Mucosa of stomach (tissue), 1 donor: Measurements from ENCODE around the gene ARHGEF11.

Experiments used
- H3K27me3 ChIP-seq: one replicate; pipeline ENCODE4 v1.7.0; 2013; ENCODE audit warnings: mild to moderate bottlenecking, low read length; ENCODE audit not compliant: control insufficient read depth, insufficient read depth
- H3K36me3 ChIP-seq: one replicate; pipeline ENCODE4 v1.7.0; 2013; ENCODE audit warnings: low read length; ENCODE audit not compliant: control insufficient read depth, insufficient read depth
- H3K4me1 ChIP-seq: one replicate; pipeline ENCODE4 v1.7.0; 2013; ENCODE audit warnings: mild to moderate bottlenecking, low read length; ENCODE audit not compliant: control insufficient read depth, insufficient read depth
- H3K4me3 ChIP-seq: one replicate; pipeline ENCODE4 v1.7.0; 2013; ENCODE audit warnings: low read length
- H3K9ac ChIP-seq: one replicate; pipeline ENCODE4 v1.7.0; 2013; ENCODE audit warnings: mild to moderate bottlenecking, low read length, moderate library complexity
- H3K9me3 ChIP-seq: one replicate; pipeline ENCODE4 v1.7.0; 2013; ENCODE audit warnings: mild to moderate bottlenecking, low read length, moderate library complexity; ENCODE audit not compliant: control insufficient read depth
- donor health status: Pancreatic carcinoma.

ARHGEF11 gene

GRCh38 chr1:156959925-156960324, 85.6 kb downstream of the ARHGEF11 start:
- H3K4me1 ChIP-seq, result no peaks in the 10 kb centered on the region
- H3K9ac ChIP-seq, result no peak overlapping the region
- no peaks in the 10 kb centered on the region for H3K9me3 ChIP-seq
- peaks cover 11% of the 10 kb centered on the region for H3K36me3 ChIP-seq
- H3K27me3 ChIP-seq, result no peaks in the 10 kb centered on the region
- H3K4me3 ChIP-seq, result no peak overlapping the region

- no peak overlapping the region for H3K9ac ChIP-seq
- no peaks in the 10 kb centered on the region for H3K4me1 ChIP-seq
- H3K36me3 ChIP-seq, result peaks cover 11% of the 10 kb centered on the region
- H3K9me3 ChIP-seq, result no peaks in the 10 kb centered on the region
- no peak overlapping the region for H3K4me3 ChIP-seq
- no peaks in the 10 kb centered on the region for H3K27me3 ChIP-seq
Measured at GRCh38 chr1:156959414-156959813, 86.1 kb downstream of the ARHGEF11 start.

- H3K9me3 ChIP-seq, result no peaks in the 10 kb centered on the region
- H3K9ac ChIP-seq, result no peak overlapping the region
- H3K4me3 ChIP-seq, result no peak overlapping the region
- no peaks in the 10 kb centered on the region for H3K27me3 ChIP-seq
- no peaks in the 10 kb centered on the region for H3K4me1 ChIP-seq
- H3K36me3 ChIP-seq, result peaks cover 11% of the 10 kb centered on the region
Measured at GRCh38 chr1:156958247-156958714, 87.3 kb downstream of the ARHGEF11 start.

- Histone ChIP-seq H3K27me3 (no peaks in the 10 kb centered on the region), H3K9ac (no peak overlapping the region), H3K36me3 (peaks cover 11% of the 10 kb centered on the region), H3K4me1 (no peaks in the 10 kb centered on the region), H3K9me3 (no peaks in the 10 kb centered on the region), H3K4me3 (no peak overlapping the region)
Measured at GRCh38 chr1:156957634-156958033, 87.9 kb downstream of the ARHGEF11 start.

GRCh38 chr1:156956333-156956732, 89.2 kb downstream of the ARHGEF11 start:
- no peaks in the 10 kb centered on the region for H3K9me3 ChIP-seq
- no peaks in the 10 kb centered on the region for H3K4me1 ChIP-seq
- H3K27me3 ChIP-seq, result no peaks in the 10 kb centered on the region
- H3K4me3 ChIP-seq, result no peak overlapping the region
- peaks cover 11% of the 10 kb centered on the region for H3K36me3 ChIP-seq
- H3K9ac ChIP-seq, result no peak overlapping the region

GRCh38 chr1:156953571-156953970, 92.0 kb downstream of the ARHGEF11 start:
- no peaks in the 10 kb centered on the region for H3K9me3 ChIP-seq
- no peaks in the 10 kb centered on the region for H3K27me3 ChIP-seq
- H3K9ac ChIP-seq, result no peak overlapping the region
- H3K4me3 ChIP-seq, result no peak overlapping the region
- no peaks in the 10 kb centered on the region for H3K4me1 ChIP-seq
- peaks cover 20% of the 10 kb centered on the region for H3K36me3 ChIP-seq

- peaks cover 26% of the 10 kb centered on the region for H3K36me3 ChIP-seq
- no peaks in the 10 kb centered on the region for H3K27me3 ChIP-seq
- H3K9me3 ChIP-seq, result no peaks in the 10 kb centered on the region
- H3K9ac ChIP-seq, result no peak overlapping the region
- no peaks in the 10 kb centered on the region for H3K4me1 ChIP-seq
- no peak overlapping the region for H3K4me3 ChIP-seq
Measured at GRCh38 chr1:156951371-156951770, 94.2 kb downstream of the ARHGEF11 start.

GRCh38 chr1:156949127-156949526, 96.4 kb downstream of the ARHGEF11 start:
- no peak overlapping the region for H3K9ac ChIP-seq
- no peaks in the 10 kb centered on the region for H3K27me3 ChIP-seq
- H3K9me3 ChIP-seq, result no peaks in the 10 kb centered on the region
- H3K4me3 ChIP-seq, result no peak overlapping the region
- no peaks in the 10 kb centered on the region for H3K4me1 ChIP-seq
- peaks cover 31% of the 10 kb centered on the region for H3K36me3 ChIP-seq

- Histone ChIP-seq H3K36me3 (peaks cover 31% of the 10 kb centered on the region), H3K27me3 (no peaks in the 10 kb centered on the region), H3K4me1 (no peaks in the 10 kb centered on the region), H3K9me3 (no peaks in the 10 kb centered on the region), H3K4me3 (no peak overlapping the region), H3K9ac (no peak overlapping the region)
Measured at GRCh38 chr1:156948708-156949107, 96.8 kb downstream of the ARHGEF11 start.

GRCh38 chr1:156947818-156948525, 97.6 kb downstream of the ARHGEF11 start:
- Histone ChIP-seq H3K36me3 (peaks cover 31% of the 10 kb centered on the region), H3K27me3 (no peaks in the 10 kb centered on the region), H3K4me1 (no peaks in the 10 kb centered on the region), H3K9me3 (no peaks in the 10 kb centered on the region), H3K4me3 (no peak overlapping the region), H3K9ac (no peak overlapping the region)

GRCh38 chr1:156947127-156947526, 98.4 kb downstream of the ARHGEF11 start:
- Histone ChIP-seq H3K27me3 (no peaks in the 10 kb centered on the region), H3K4me1 (no peaks in the 10 kb centered on the region), H3K36me3 (peaks cover 32% of the 10 kb centered on the region), H3K9me3 (no peaks in the 10 kb centered on the region), H3K4me3 (no peak overlapping the region), H3K9ac (no peak overlapping the region)

- Histone ChIP-seq H3K9ac (no peak overlapping the region), H3K27me3 (no peaks in the 10 kb centered on the region), H3K36me3 (peaks cover 36% of the 10 kb centered on the region), H3K4me1 (no peaks in the 10 kb centered on the region), H3K4me3 (no peak overlapping the region), H3K9me3 (no peaks in the 10 kb centered on the region)
Measured at GRCh38 chr1:156945881-156946661, 99.5 kb downstream of the ARHGEF11 start.
